Measurements from ENCODE around the gene RASA3. TPM values are rescaled to one million over a fixed set of nuclear protein-coding genes. Genes with fewer than 3 reads are reported as not detected.

Gene RASA3
- total and polyA plus RNA-seq, 2 of the 4 experiments (the other 2 are of a cell fraction), result 21.0 to 31.4 TPM

GRCh38 chr13:114043421-114044053 is 88.9 kb downstream of the RASA3 start (continued):
- no peak for TF ChIP-seq RFX5 (IDR thresholded peaks at IDR 0.05; ENCODE audit: low read depth, low read length)

- Histone ChIP-seq H3K27me3 (ENCODE audit: control insufficient read depth, insufficient read depth, low read length) (no peaks in the 10 kb centered on the region), H3K4me1 (ENCODE audit: control insufficient read depth, insufficient read depth, low read length) (peaks cover 14% of the 10 kb centered on the region), H2AK5ac (ENCODE audit: low read depth, low read length) (0 out of 2 replicates have a peak overlapping the region, but pooled peaks have one; percentile 45), H3K4me2 (ENCODE audit: low read depth, low read length) (no peak overlapping the region), H3K36me3 (ENCODE audit: control insufficient read depth, insufficient read depth, low read length) (peaks cover 32% of the 10 kb centered on the region), H2BK20ac (ENCODE audit: low read depth, low read length) (no peak overlapping the region), H2BK5ac (ENCODE audit: low read depth, low read length, poor library complexity, severe bottlenecking) (no peak overlapping the region), H4K91ac (ENCODE audit: insufficient read depth, low read depth, low read length) (0 out of 2 replicates have a peak overlapping the region, but pooled peaks have one; percentile 8), H2BK15ac (ENCODE audit: low read depth, low read length) (no peak overlapping the region), H3K56ac (ENCODE audit: extremely low read depth, insufficient read depth, low read length) (no peak overlapping the region), H4K5ac (ENCODE audit: low read depth, low read length) (no peak overlapping the region; the same call in 1 of the 2 replicates), H3K14ac (replicated peaks; ENCODE audit: low read depth, low read length) (no peak overlapping the region), H3K18ac (ENCODE audit: low read depth, low read length) (no peak overlapping the region), H2AFZ (replicated peaks; ENCODE audit: low read length, poor library complexity) (peak overlapping the region; percentile 29), H2AK9ac (replicated peaks; ENCODE audit: low read depth, low read length, poor library complexity) (no peak overlapping the region), H3K4ac (ENCODE audit: low read depth, low read length) (peak overlapping the region; percentile 64; the same call in 1 of the 2 replicates), H3K4me3 (ENCODE audit: insufficient read depth, low read depth, low read length) (no peak overlapping the region), H3K9me3 (ENCODE audit: control insufficient read depth, insufficient read depth, low read length) (no peaks in the 10 kb centered on the region), H3K23ac (ENCODE audit: low read depth, low read length) (no peak overlapping the region; the same call in 1 of the 2 replicates), H3K27ac (ENCODE audit: insufficient read depth, low read length) (no peak overlapping the region), H3K9me1 (ENCODE audit: insufficient read depth, low read length) (peaks cover 20% of the 10 kb centered on the region), H4K8ac (ENCODE audit: low read depth in 2 of 2, low read length in 2 of 2) (no peak overlapping the region), H3K9ac (ENCODE audit: low read depth, low read length) (no peak overlapping the region), H3K79me1 (ENCODE audit: low read depth in 1 of 2, low read length in 2 of 2) (peaks cover 18 to 79% of the 10 kb centered on the region in 2 experiments; a peak in 3 of 4 replicates), H2BK120ac (ENCODE audit: low read depth, low read length) (no peak overlapping the region), H4K20me1 (ENCODE audit: insufficient read depth, low read length) (peaks cover 71% of the 10 kb centered on the region)
- DNase-seq (no peak), ATAC-seq (ENCODE audit: low read depth) (no peak)
- in situ Hi-C loops (cut with MboI; ENCODE audit: low sequenced_read_pairs), result no loop called here
- dilution Hi-C loops (cut with HindIII; ENCODE audit: low sequenced_read_pairs, unreplicated experiment), result no loop called here
- BruUV-seq (replicated peaks), result no TSS peak
- ChIA-PET CTCF (no interaction called here), POLR2A (ENCODE audit: unreplicated experiment) (no interaction called here)
- intact Hi-C loops (cut with micrococcal nuclease), result no loop called here
- TF ChIP-seq MAFK (IDR thresholded peaks at IDR 0.05; ENCODE audit: low read depth, low read length), result no peak
- no peak for TF ChIP-seq FOS (IDR thresholded peaks at IDR 0.05; ENCODE audit: low read depth, low read length)
- TF ChIP-seq CHD1 (IDR thresholded peaks at IDR 0.05; ENCODE audit: low read depth, low read length), result no peak
- 97% methylated on average over 18 of the region's 38 CpGs; no CpG with 5 or more reads in 1 of the 2 experiments for WGBS, 2 experiments (ENCODE audit: extremely low coverage in 2 of 2, insufficient read length in 1 of 2)
Measured at GRCh38 chr13:114042066-114042815, 90.2 kb downstream of the RASA3 start.

Data from IMR-90 (cell line).